H9 (cell line): ENCODE data around the gene TBCK. TPM values are rescaled to one million over a fixed set of nuclear protein-coding genes. Genes with fewer than 3 reads are reported as not detected.
A peak's percentile ranks its signal among the peaks of the same experiment; 100 is the strongest.

Experiments used
- DNase-seq: peaks from one replicate; pipeline ENCODE4 v3.0.0-alpha.2; 2017
- H2AFZ ChIP-seq: one replicate; pipeline ENCODE4 v1.6.1; 2013; ENCODE audit warnings: mild to moderate bottlenecking, low read length, control low read depth, moderate library complexity
- H2AK5ac ChIP-seq: 2 replicates; pipeline ENCODE4 v1.6.1; 2013; ENCODE audit warnings: low read length, control low read depth, mixed read lengths; ENCODE audit not compliant: insufficient read length
- H2BK120ac ChIP-seq: one replicate; pipeline ENCODE4 v1.6.1; 2013; ENCODE audit warnings: low read depth, mild to moderate bottlenecking, low read length, control low read depth, inconsistent platforms; ENCODE audit not compliant: poor library complexity, severe bottlenecking
- H2BK12ac ChIP-seq: 2 replicates; pipeline ENCODE4 v1.6.1; 2013; ENCODE audit warnings: low read length, control low read depth, mixed read lengths, low read depth; ENCODE audit not compliant: insufficient read length
- H2BK15ac ChIP-seq: 2 replicates; pipeline ENCODE4 v1.6.1; 2013; ENCODE audit warnings: low read depth, low read length, control low read depth
- H2BK20ac ChIP-seq: one replicate; pipeline ENCODE4 v1.6.1; 2013; ENCODE audit warnings: low read depth, mild to moderate bottlenecking, low read length, control low read depth, inconsistent platforms; ENCODE audit not compliant: poor library complexity, severe bottlenecking
- H2BK5ac ChIP-seq: 2 replicates; pipeline ENCODE4 v1.6.1; 2013; ENCODE audit warnings: low read length, control low read depth, mixed read lengths; ENCODE audit not compliant: insufficient read length
- H3K14ac ChIP-seq: 2 replicates; pipeline ENCODE4 v1.6.1; 2013; ENCODE audit warnings: low read length, control low read depth; ENCODE audit not compliant: insufficient read depth
- H3K18ac ChIP-seq: 2 replicates; pipeline ENCODE4 v1.6.1; 2013; ENCODE audit warnings: low read depth, mild to moderate bottlenecking, mixed read lengths, low read length, control low read depth; ENCODE audit not compliant: insufficient read length
- H3K23ac ChIP-seq: 2 replicates; pipeline ENCODE4 v1.6.1; 2013; ENCODE audit warnings: low read length, control low read depth, mixed read lengths, low read depth; ENCODE audit not compliant: insufficient read length
- H3K23me2 ChIP-seq: 2 replicates; pipeline ENCODE4 v1.6.1; 2013; ENCODE audit warnings: low read depth, mild to moderate bottlenecking, mixed read lengths, low read length, control low read depth; ENCODE audit not compliant: insufficient read length, poor library complexity, severe bottlenecking
- H3K27ac ChIP-seq: 2 replicates; pipeline ENCODE4 v1.5.1; 2013; ENCODE audit warnings: low read length, control low read depth, mixed read lengths, low read depth; ENCODE audit not compliant: insufficient read length
- H3K27me3 ChIP-seq: 2 replicates; pipeline ENCODE4 v1.6.1; 2013; ENCODE audit warnings: low read length, control low read depth, inconsistent platforms; ENCODE audit not compliant: insufficient read depth
- H3K4ac ChIP-seq: 2 replicates; pipeline ENCODE4 v1.6.1; 2013; ENCODE audit warnings: low read depth, mild to moderate bottlenecking, control low read depth, inconsistent platforms, low read length, moderate library complexity
- H3K4me1 ChIP-seq: 2 replicates; pipeline ENCODE4 v1.6.1; 2013; ENCODE audit warnings: low read length, control low read depth, inconsistent platforms; ENCODE audit not compliant: insufficient read depth
- H3K4me2 ChIP-seq: 2 replicates; pipeline ENCODE4 v1.6.1; 2013; ENCODE audit warnings: low read length, control low read depth, mixed read lengths; ENCODE audit not compliant: insufficient read length, insufficient read depth
- H3K56ac ChIP-seq: 2 replicates; pipeline ENCODE4 v1.6.1; 2013; ENCODE audit warnings: low read depth, mild to moderate bottlenecking, mixed read lengths, low read length, control low read depth; ENCODE audit not compliant: insufficient read length
- H3K79me1 ChIP-seq: 2 replicates; pipeline ENCODE4 v1.6.1; 2013; ENCODE audit warnings: low read depth, mild to moderate bottlenecking, moderate library complexity, low read length, control low read depth, inconsistent platforms; ENCODE audit not compliant: insufficient read depth, poor library complexity, severe bottlenecking
- H3K79me2 ChIP-seq: 2 replicates; pipeline ENCODE4 v1.6.1; 2013; ENCODE audit warnings: low read length, control low read depth, inconsistent platforms; ENCODE audit not compliant: insufficient read depth
- H3K9ac ChIP-seq: 2 replicates; pipeline ENCODE4 v1.6.1; 2013; ENCODE audit warnings: low read length, control low read depth, mixed read lengths; ENCODE audit not compliant: insufficient read length; ENCODE audit errors: extremely low read depth
- H3K9me3 ChIP-seq: one replicate; pipeline ENCODE4 v1.6.1; 2013; ENCODE audit warnings: low read depth, low read length, inconsistent platforms; ENCODE audit not compliant: control insufficient read depth
- H3T11ph ChIP-seq: one replicate; pipeline ENCODE4 v1.6.1; 2013; ENCODE audit warnings: mild to moderate bottlenecking, low read length, control low read depth, inconsistent platforms
- H4K20me1 ChIP-seq: one replicate; pipeline ENCODE4 v1.6.1; 2013; ENCODE audit not compliant: control insufficient read depth, insufficient read length, insufficient read depth
- H4K5ac ChIP-seq: 2 replicates; pipeline ENCODE4 v1.6.1; 2013; ENCODE audit warnings: low read depth, mild to moderate bottlenecking, mixed read lengths, low read length, control low read depth; ENCODE audit not compliant: insufficient read length
- H4K8ac ChIP-seq: replicated peaks from 2 replicates; pipeline ENCODE4 v1.6.1; 2013; ENCODE audit warnings: low read length, control low read depth, mixed read lengths, low read depth; ENCODE audit not compliant: insufficient read length
- H4K91ac ChIP-seq: 2 replicates; pipeline ENCODE4 v1.6.1; 2013; ENCODE audit warnings: low read depth, mild to moderate bottlenecking, moderate library complexity, mixed read lengths, low read length, control low read depth; ENCODE audit not compliant: insufficient read length
- H3K27ac Mint-ChIP-seq, 3 experiments: 2 replicates in 2 of 3; 3 replicates in 1 of 3; pipeline ENCODE4 v1.8.0; 2020 to 2021; ENCODE audit warnings: mixed read lengths in 3 of 3, mild to moderate bottlenecking in 1 of 3, moderate library complexity in 1 of 3
- H3K27me3 Mint-ChIP-seq: 2 replicates; pipeline ENCODE4 v1.8.0; 2021; ENCODE audit warnings: low read depth, mild to moderate bottlenecking, moderate library complexity, mixed read lengths
- H3K36me3 Mint-ChIP-seq, 3 experiments: 2 replicates in 2 of 3; 3 replicates in 1 of 3; pipeline ENCODE4 v1.8.0; 2020 to 2021; ENCODE audit warnings: low read depth in 3 of 3, mixed read lengths in 3 of 3; ENCODE audit not compliant: insufficient read depth in 1 of 3
- H3K4me1 Mint-ChIP-seq, 2 experiments: 2 replicates each; pipeline ENCODE4 v1.8.0; 2020; ENCODE audit warnings: mixed read lengths in 2 of 2
- H3K4me3 Mint-ChIP-seq, 2 experiments: 2 replicates in 1 of 2; 3 replicates in 1 of 2; pipeline ENCODE4 v1.8.0; 2020 to 2021; ENCODE audit warnings: mild to moderate bottlenecking in 2 of 2, mixed read lengths in 2 of 2, moderate library complexity in 1 of 2
- H3K9me3 Mint-ChIP-seq, 2 experiments: 2 replicates in 1 of 2; 3 replicates in 1 of 2; pipeline ENCODE4 v1.8.0; 2020; ENCODE audit warnings: mild to moderate bottlenecking in 2 of 2, mixed read lengths in 2 of 2, moderate library complexity in 1 of 2
- CTCF ChIP-seq: fragments of 200-600 bp; sonication (generic); conservative IDR thresholded peaks from 3 replicates; pipeline ENCODE4 v1.8.0; 2021; ENCODE audit warnings: antibody characterized with exemption, mild to moderate bottlenecking
- WGBS: extraction: QIAGEN DNeasy Blood & Tissue Kit; methylation state at CpG from one replicate; pipeline ENCODE4 v1.1.7; 2013; ENCODE audit warnings: missing lambda C conversion rate, low lambda C conversion rate, mixed read lengths; ENCODE audit not compliant: insufficient read length; ENCODE audit errors: extremely low coverage; 5-methylcytosine and 5-hydroxymethylcytosine counted together
- total RNA-seq: library from RNA; stranded (reverse); gene quantifications from 2 replicates; pipeline ENCODE4 v1.2.1, GENCODE V29; 2021

Gene TBCK
- total RNA-seq, 1 experiment from 2014 or later, result 22.1 TPM

GRCh38 chr4:106364282-106364681 lies 48.3 kb upstream of the TBCK start:
- no peaks in the 10 kb centered on the region for H3K9me3 ChIP-seq
- H4K20me1 ChIP-seq, result no peaks in the 10 kb centered on the region
- H3K79me2 ChIP-seq, result no peaks in the 10 kb centered on the region
- H3K79me1 ChIP-seq, result no peaks in the 10 kb centered on the region
- peak overlapping the region; percentile 69 for H2AFZ ChIP-seq
- no peak overlapping the region for H2BK20ac ChIP-seq
- DNase-seq, result no peak
- no peaks in the 10 kb centered on the region for H3K23me2 ChIP-seq
- no peak overlapping the region for H4K91ac ChIP-seq
- no peaks in the 10 kb centered on the region for H3K27me3 ChIP-seq
- Mint-ChIP-seq H3K27ac (0 out of 7 replicates have a peak overlapping the region, but pooled peaks of 1 of the 3 experiments have one; percentile 39), H3K4me3 (no peak overlapping the region), H3K36me3 (no peaks in the 10 kb centered on the region), H3K27me3 (no peaks in the 10 kb centered on the region), H3K9me3 (no peaks in the 10 kb centered on the region), H3K4me1 (peaks cover 0 to 5% of the 10 kb centered on the region in 2 experiments; a peak in 2 of 4 replicates)
- no peak overlapping the region for H4K8ac ChIP-seq
- no peak overlapping the region for H3K4ac ChIP-seq
- H3K14ac ChIP-seq, result no peak overlapping the region
- H2BK5ac ChIP-seq, result no peak overlapping the region
- no peak for TF ChIP-seq CTCF
- no CpG with 5 or more reads among the region's 1 CpG for WGBS
- H3K27ac ChIP-seq, result no peak overlapping the region
- no peak overlapping the region for H3K4me2 ChIP-seq
- no peak overlapping the region for H3K23ac ChIP-seq
- H3K18ac ChIP-seq, result no peak overlapping the region
- no peaks in the 10 kb centered on the region for H3K4me1 ChIP-seq
- no peak overlapping the region for H2BK120ac ChIP-seq
- no peak overlapping the region for H3K9ac ChIP-seq
- no peak overlapping the region for H4K5ac ChIP-seq
- no peak overlapping the region for H3K56ac ChIP-seq
- no peak overlapping the region for H2BK15ac ChIP-seq
- no peak overlapping the region for H3T11ph ChIP-seq
- H2BK12ac ChIP-seq, result no peak overlapping the region
- no peak overlapping the region for H2AK5ac ChIP-seq
